ENCODE data around the gene KL. TPM values are rescaled to one million over a fixed set of nuclear protein-coding genes. Genes with fewer than 3 reads are reported as not detected.

Gene KL
- total RNA-seq, 2 donors from 2014 or later = 0.09 TPM; not detected in 1

- peak; percentile 73 for DNase-seq
- Mint-ChIP-seq H3K27me3 (ENCODE audit: insufficient read depth) (peaks cover 78% of the 10 kb centered on the region), H3K36me3 (ENCODE audit: low read depth) (no peaks in the 10 kb centered on the region), H3K4me3 (peak overlapping the region; percentile 34), H3K9me3 (no peaks in the 10 kb centered on the region), H3K27ac (no peak overlapping the region), H3K4me1 (peaks cover 6% of the 10 kb centered on the region)
- Histone ChIP-seq H3K9me3 (ENCODE audit: control insufficient read depth, low read length) (no peaks in the 10 kb centered on the region), H3K27ac (ENCODE audit: low read depth, low read length) (no peak overlapping the region), H3K4me3 (ENCODE audit: low read length) (peak overlapping the region; percentile 38), H3K9ac (ENCODE audit: extremely low read depth, low read length, poor library complexity, severe bottlenecking) (no peak overlapping the region), H3K27me3 (ENCODE audit: control insufficient read depth, insufficient read depth, low read length, poor library complexity, severe bottlenecking) (peaks cover 65% of the 10 kb centered on the region), H3K4me1 (ENCODE audit: control insufficient read depth, insufficient read depth, low read length) (no peaks in the 10 kb centered on the region), H3K36me3 (ENCODE audit: control insufficient read depth, insufficient read depth, low read length) (no peaks in the 10 kb centered on the region)
- 13 to 39% methylated on average over 7 to 52 of the region's 52 CpGs for WGBS, 2 experiments (ENCODE audit: insufficient coverage in 1 of 2, insufficient read length in 1 of 2)
- TF ChIP-seq, protein P1, sequence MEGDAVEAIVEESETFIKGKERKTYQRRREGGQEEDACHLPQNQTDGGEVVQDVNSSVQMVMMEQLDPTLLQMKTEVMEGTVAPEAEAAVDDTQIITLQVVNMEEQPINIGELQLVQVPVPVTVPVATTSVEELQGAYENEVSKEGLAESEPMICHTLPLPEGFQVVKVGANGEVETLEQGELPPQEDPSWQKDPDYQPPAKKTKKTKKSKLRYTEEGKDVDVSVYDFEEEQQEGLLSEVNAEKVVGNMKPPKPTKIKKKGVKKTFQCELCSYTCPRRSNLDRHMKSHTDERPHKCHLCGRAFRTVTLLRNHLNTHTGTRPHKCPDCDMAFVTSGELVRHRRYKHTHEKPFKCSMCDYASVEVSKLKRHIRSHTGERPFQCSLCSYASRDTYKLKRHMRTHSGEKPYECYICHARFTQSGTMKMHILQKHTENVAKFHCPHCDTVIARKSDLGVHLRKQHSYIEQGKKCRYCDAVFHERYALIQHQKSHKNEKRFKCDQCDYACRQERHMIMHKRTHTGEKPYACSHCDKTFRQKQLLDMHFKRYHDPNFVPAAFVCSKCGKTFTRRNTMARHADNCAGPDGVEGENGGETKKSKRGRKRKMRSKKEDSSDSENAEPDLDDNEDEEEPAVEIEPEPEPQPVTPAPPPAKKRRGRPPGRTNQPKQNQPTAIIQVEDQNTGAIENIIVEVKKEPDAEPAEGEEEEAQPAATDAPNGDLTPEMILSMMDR (conservative IDR thresholded peaks at IDR 0.05) = no peak
Measured at GRCh38 chr13:33015791-33016323, 366 bp upstream of the KL start.

DNA sequence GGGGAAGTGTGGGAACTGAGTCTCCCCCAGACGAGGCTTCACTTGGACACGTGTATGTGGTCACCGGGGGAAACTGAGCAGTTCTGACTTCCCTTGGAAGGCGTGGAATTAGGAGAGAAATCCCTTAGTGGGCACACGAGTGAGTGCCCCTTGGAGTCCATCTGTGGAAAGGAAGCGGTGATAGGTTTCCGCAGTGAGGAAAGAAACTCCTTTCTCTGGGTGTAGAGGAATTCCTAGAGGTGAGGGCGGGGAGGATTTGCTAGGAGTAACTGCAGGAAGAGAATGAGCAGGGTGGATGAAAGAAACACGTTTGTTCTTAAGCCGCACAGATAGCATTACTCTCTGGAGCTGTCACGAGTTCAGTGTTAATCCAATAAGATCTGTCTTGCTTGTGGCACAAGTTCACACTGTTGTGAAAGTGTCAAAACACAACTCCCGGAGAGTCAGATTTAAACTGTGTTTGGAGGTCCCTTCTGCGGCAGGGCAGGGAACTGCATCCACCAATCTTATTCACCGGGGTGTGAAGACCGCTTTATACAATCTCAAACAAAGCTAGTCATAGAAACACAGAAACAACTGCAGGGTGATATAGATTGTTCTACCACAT is 1.2 kb downstream of the KL start:
- Mint-ChIP-seq H3K4me3 (peak overlapping the region; percentile 45), H3K4me1 (peaks cover 6% of the 10 kb centered on the region), H3K36me3 (ENCODE audit: low read depth) (no peaks in the 10 kb centered on the region), H3K27ac (no peak overlapping the region), H3K9me3 (no peaks in the 10 kb centered on the region), H3K27me3 (ENCODE audit: insufficient read depth) (peaks cover 76% of the 10 kb centered on the region)
- Histone ChIP-seq H3K27me3 (ENCODE audit: control insufficient read depth, insufficient read depth, low read length, poor library complexity, severe bottlenecking) (peaks cover 65% of the 10 kb centered on the region), H3K27ac (ENCODE audit: low read depth, low read length) (no peak overlapping the region), H3K4me1 (ENCODE audit: control insufficient read depth, insufficient read depth, low read length) (no peaks in the 10 kb centered on the region), H3K9ac (ENCODE audit: extremely low read depth, low read length, poor library complexity, severe bottlenecking) (no peak overlapping the region), H3K4me3 (ENCODE audit: low read length) (peak overlapping the region; percentile 61), H3K9me3 (ENCODE audit: control insufficient read depth, low read length) (no peaks in the 10 kb centered on the region), H3K36me3 (ENCODE audit: control insufficient read depth, insufficient read depth, low read length) (no peaks in the 10 kb centered on the region)
- 32 to 46% methylated on average over 12 to 15 of the region's 15 CpGs for WGBS, 2 experiments (ENCODE audit: insufficient coverage in 1 of 2, insufficient read length in 1 of 2)
- DNase-seq = peak; percentile 76
- TF ChIP-seq, protein P1 (conservative IDR thresholded peaks at IDR 0.05) = peak; percentile 76

- no peak for DNase-seq
- H3K4me1 Mint-ChIP-seq = peaks cover 6% of the 10 kb centered on the region
- H3K36me3 ChIP-seq (ENCODE audit: control insufficient read depth, insufficient read depth, low read length) = no peaks in the 10 kb centered on the region
- H3K27ac Mint-ChIP-seq = no peak overlapping the region
- H3K9me3 ChIP-seq (ENCODE audit: control insufficient read depth, low read length) = no peaks in the 10 kb centered on the region
- peaks cover 73% of the 10 kb centered on the region for H3K27me3 Mint-ChIP-seq (ENCODE audit: insufficient read depth)
- no peak overlapping the region for H3K4me3 Mint-ChIP-seq
- WGBS, 2 experiments (ENCODE audit: insufficient coverage in 1 of 2, insufficient read length in 1 of 2) = 75 to 87% methylated on average over 2 of the region's 2 CpGs
- H3K9ac ChIP-seq (ENCODE audit: extremely low read depth, low read length, poor library complexity, severe bottlenecking) = no peak overlapping the region
- TF ChIP-seq, protein P1 (conservative IDR thresholded peaks at IDR 0.05) = no peak
- H3K4me1 ChIP-seq (ENCODE audit: control insufficient read depth, insufficient read depth, low read length) = no peaks in the 10 kb centered on the region
- no peaks in the 10 kb centered on the region for H3K9me3 Mint-ChIP-seq
- peaks cover 56% of the 10 kb centered on the region for H3K27me3 ChIP-seq (ENCODE audit: control insufficient read depth, insufficient read depth, low read length, poor library complexity, severe bottlenecking)
- no peak overlapping the region for H3K4me3 ChIP-seq (ENCODE audit: low read length)
- H3K36me3 Mint-ChIP-seq (ENCODE audit: low read depth) = no peaks in the 10 kb centered on the region
- no peak overlapping the region for H3K27ac ChIP-seq (ENCODE audit: low read depth, low read length)
Measured at GRCh38 chr13:33018886-33019285, 2.7 kb downstream of the KL start.
